ENCODE results near the gene LRRC59. TPM values are rescaled to one million over a fixed set of nuclear protein-coding genes. Genes with fewer than 3 reads are reported as not detected.
A peak's percentile ranks its signal among the peaks of the same experiment; 100 is the strongest.
"Not testable (repeated sequence)": the region's sequence is repeated elsewhere in the genome, so short reads cannot be mapped to it uniquely, and the experiment has no call there.

LRRC59 gene
- total RNA-seq, 1 experiment from 2014 or later, result 155 TPM

- no peak for DNase-seq (ENCODE audit: low read depth)
Observed at GRCh38 chr17:50424996-50425681, 27.8 kb upstream of the LRRC59 start.

GRCh38 chr17:50424246-50424995, 27.1 kb upstream of the LRRC59 start:
- no peak for DNase-seq (ENCODE audit: low read depth)

GRCh38 chr17:50423553-50424159, 26.3 kb upstream of the LRRC59 start:
- DNase-seq (ENCODE audit: low read depth), result peak; percentile 89

GRCh38 chr17:50422738-50423137, 25.4 kb upstream of the LRRC59 start:
- no peak for DNase-seq (ENCODE audit: low read depth)

GRCh38 chr17:50421308-50422051, 24.2 kb upstream of the LRRC59 start:
- no peak for DNase-seq (ENCODE audit: low read depth)

GRCh38 chr17:50420419-50421112, 23.2 kb upstream of the LRRC59 start:
- no peak for DNase-seq (ENCODE audit: low read depth)

DNA sequence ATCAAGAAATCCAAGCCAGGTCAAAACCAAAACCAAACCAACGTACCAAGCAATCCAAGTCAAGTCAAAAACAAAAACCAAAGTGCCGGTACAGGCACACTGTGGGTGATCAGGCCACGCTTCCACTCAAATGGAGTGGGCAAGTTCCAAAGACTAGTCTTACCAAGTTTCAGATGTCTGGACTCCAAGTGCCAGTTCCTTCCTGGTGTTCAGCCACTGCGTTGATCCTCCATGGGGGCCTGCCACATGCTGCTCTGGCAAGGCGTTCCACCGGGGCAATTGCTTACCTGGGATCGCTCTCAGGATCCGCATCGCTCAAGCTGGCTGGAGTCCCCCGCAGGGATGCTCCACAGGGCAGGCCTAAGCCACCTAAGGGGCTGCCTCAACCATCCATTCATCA, 22.3 kb upstream of the LRRC59 start:
- DNase-seq (ENCODE audit: low read depth), result not testable (repeated sequence)

DNA sequence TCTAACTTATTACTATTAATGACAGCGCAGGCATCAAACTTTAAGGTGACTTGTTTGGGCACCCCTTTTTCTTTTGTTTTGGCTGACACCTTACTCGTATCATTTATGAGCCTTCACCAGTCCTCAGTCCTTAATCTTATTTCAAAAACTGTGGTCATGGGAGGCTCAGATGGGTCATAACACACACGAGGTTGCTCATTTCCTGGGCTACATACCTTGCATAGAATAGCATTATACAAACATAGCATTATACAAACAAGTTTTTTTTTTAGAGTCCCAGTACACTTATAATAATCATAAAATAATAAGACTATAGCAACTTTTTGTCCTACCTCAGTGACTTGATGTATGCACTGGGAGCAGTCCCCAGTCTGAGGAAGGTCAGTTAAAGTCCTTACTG, 17.5 kb upstream of the LRRC59 start:
- no peak for DNase-seq (ENCODE audit: low read depth)

DNA sequence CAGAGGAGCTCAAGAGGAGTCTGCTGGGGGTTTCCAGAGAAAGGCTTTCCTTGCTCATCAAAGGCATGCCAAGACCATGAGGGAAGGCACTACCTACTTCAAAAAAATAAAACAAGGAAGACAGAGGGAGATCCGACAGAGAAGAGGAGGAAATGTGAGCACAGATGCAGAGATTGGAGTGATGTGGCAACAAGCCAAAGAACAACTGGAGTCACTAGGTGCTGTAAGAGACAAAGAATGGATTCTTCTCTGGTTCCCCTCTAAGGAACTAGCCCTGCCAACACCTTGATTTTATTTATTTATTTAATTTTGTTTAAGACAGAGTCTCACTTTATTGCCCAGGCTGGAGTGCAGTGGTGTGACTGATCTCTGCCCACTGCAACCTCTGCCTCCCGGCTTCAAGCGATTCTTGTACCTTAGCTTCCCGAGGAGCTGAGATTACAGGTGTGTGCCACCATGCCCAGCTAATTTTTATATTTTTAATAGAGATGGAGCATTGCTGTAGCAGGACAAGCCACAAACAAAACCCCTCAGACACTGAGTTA, 14.9 kb upstream of the LRRC59 start:
- DNase-seq (ENCODE audit: low read depth), result no peak

GRCh38 chr17:50407921-50408320, 10.6 kb upstream of the LRRC59 start:
- no peak for DNase-seq (ENCODE audit: low read depth)

DNA sequence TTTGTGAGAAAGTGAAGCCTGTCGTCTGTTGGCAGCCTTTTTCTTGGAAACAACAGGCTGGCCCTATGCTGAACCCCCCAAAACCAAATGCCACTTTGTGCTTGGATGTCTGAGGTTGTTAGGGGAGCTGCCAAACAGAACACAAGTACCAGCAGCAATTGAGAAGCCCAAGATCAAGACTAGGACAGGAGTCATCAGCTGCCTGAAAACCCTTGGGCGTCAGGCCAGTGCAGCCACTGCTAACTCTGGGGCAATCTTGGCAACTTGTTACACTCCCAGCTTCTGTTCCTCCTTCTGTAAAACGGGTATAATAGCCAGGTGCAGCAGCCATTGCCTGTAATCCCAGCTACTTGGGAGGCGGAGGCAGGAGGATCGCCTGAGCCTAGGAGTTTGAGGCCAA, 9.3 kb upstream of the LRRC59 start:
- DNase-seq (ENCODE audit: low read depth), result no peak

GRCh38 chr17:50405351-50405750, 8.0 kb upstream of the LRRC59 start:
- DNase-seq (ENCODE audit: low read depth), result not testable (repeated sequence)

DNA sequence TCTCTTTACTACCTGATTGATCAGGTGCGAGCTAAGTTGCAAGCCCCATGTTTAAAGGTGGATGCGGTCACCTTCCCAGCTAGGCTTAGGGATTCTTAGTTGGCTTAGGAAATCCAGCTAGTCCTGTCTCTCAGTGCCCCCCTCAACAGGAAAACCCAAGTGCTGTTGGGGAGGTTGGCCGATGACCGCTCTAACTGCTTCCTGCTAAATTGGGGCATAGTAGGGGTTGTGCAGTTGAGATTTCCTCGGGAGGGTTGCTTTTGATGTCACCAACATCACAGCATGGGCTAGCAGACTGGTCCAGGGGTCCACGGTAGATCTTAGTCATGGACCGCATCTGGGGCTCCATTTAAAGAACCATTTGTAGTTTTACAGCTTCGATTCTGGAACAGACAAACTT, 2.3 kb upstream of the LRRC59 start:
- not testable (repeated sequence) for DNase-seq (ENCODE audit: low read depth)

DNA sequence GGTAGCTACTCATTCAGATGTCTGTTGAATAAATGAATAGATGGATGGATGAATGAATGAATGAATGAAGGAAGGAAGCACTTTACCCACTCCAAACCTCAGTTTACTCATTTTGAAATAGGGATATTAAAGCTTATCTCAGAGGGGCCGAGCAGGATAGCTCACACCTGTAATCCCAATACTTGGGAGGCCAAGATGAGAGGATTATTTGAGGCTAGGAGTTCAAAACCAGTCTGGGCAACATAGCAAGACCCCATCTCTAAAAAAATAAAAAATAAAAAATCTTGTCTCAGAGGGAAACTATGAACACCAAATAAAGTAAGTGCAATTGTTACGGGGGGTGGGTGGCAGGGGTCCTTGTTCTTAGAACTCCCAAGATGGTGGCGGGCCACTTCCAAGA, 1.3 kb upstream of the LRRC59 start:
- DNase-seq (ENCODE audit: low read depth), result not testable (repeated sequence)

GRCh38 chr17:50397919-50398285, 579 bp upstream of the LRRC59 start:
- no peak for DNase-seq (ENCODE audit: low read depth)

GRCh38 chr17:50396261-50397110, 837 bp downstream of the LRRC59 start:
- peak; percentile 28 for DNase-seq (ENCODE audit: low read depth)

DNA sequence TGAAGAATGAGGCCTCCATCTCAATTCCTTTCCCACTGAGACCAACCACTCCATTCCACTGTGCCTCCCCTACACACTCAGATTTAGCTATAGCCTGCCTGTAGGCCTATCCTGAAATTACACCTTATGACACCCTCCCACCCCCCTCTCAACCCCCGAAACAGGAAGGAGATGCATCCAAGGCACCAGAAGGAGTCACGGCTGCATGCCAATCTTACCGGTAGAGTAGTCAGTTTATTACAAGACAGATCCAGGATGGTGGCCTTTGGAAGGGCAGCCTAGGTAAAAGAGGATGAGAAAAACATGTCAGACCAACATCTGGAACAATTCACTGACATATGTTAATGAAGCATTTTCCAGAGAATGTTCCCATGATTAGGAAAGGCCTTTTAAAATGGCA, 2.6 kb downstream of the LRRC59 start:
- no peak for DNase-seq (ENCODE audit: low read depth)

DNA sequence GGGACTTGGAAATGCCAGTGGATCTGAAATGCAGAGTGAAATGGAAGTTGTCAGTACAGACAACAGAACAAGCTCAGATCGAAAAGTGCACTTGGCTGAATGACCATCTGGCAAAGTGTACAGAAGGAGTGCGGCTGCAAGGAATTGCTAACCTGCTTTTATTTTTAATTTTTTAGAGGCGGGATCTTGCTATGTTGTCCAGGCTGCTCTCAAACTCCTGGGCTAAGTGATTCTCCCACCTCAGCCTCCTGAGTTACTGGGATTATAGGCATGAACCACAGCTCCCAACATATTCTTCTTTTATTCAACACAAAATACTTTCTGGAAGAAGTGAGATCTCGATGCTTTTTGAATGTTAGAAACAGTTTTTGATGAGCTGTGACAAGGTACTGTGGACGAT, 3.6 kb downstream of the LRRC59 start:
- DNase-seq (ENCODE audit: low read depth), result no peak

DNA sequence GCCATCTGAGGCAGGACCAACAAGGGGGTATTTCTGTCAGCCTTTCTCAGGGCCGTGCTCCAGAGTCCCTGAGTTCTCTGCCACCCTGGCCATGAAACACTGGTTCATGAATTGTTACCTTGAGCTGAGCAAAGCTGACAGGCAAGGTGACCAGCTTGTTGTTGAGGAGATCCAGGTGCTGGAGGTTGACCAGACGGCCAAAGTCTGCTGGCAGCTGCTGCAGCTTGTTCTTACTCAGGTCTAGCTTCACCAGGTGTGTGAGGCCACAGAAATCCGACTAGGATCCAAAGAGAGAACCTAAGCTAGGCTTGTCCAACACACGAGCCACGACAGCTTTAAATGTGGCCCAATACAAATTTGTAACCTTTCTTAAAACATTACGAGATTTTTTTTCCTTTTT, 4.7 kb downstream of the LRRC59 start:
- no peak for DNase-seq (ENCODE audit: low read depth)

DNA sequence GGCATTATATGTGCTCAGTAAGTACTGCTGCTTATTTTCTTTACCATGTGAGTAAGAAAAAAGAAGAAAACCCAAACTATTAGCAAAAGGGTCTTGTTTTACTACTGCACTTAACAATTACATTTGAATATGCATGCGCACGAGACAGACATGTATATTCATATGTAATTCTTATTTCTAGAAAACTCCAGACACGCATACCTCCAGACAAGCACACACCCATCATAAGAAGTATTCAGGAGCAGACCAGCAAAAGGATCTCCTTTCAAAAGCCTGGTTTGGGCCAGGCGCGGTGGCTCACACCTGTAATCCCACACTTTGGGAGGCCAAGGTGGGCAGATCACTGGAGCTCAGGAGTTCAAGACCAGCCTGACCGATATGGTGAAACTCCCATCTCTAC, 7.8 kb downstream of the LRRC59 start:
- DNase-seq (ENCODE audit: low read depth), result no peak

- no peak for DNase-seq (ENCODE audit: low read depth)
Observed at GRCh38 chr17:50388728-50389127, 8.6 kb downstream of the LRRC59 start.
